NCI-H2227 (cell line): ENCODE measurements around the gene PQBP1.
A peak's percentile ranks its signal among the peaks of the same experiment; 100 is the strongest.

Experiments
- DNase-seq: peaks from one replicate; lab custom pipeline; 2025; ENCODE audit not compliant: unreplicated experiment; lab: John Stamatoyannopoulos, UW

PQBP1 gene

GRCh38 chrX:48901069-48901468 is 3.3 kb downstream of the PQBP1 start:
- DNase-seq, result no peak

GRCh38 chrX:48902135-48902534 is 4.4 kb downstream of the PQBP1 start:
- no peak for DNase-seq

GRCh38 chrX:48902776-48903175 is 5.0 kb downstream of the PQBP1 start:
- DNase-seq, result no peak

- DNase-seq, result no peak
These were observed 5.6 kb downstream of the PQBP1 start for GRCh38 chrX:48903290-48903689.

GRCh38 chrX:48904180-48904579 is 6.5 kb downstream of the PQBP1 start:
- DNase-seq, result no peak

GRCh38 chrX:48904626-48905025 is 6.9 kb downstream of the PQBP1 start:
- DNase-seq, result no peak

- no peak for DNase-seq
These were observed 7.5 kb downstream of the PQBP1 start for GRCh38 chrX:48905090-48905790.

GRCh38 chrX:48908600-48908999 is 10.9 kb downstream of the PQBP1 start:
- no peak for DNase-seq

- DNase-seq, result no peak
These were observed 12.1 kb downstream of the PQBP1 start for GRCh38 chrX:48909703-48910294.

- DNase-seq, result peak; percentile 80
These were observed 13.2 kb downstream of the PQBP1 start for GRCh38 chrX:48910926-48911411.

- peak; percentile 94 for DNase-seq
These were observed 13.9 kb downstream of the PQBP1 start, which contains the start of gene SLC35A2 for GRCh38 chrX:48911412-48912182. TSS of gene SLC35A2 (minus strand) at chrX:48911646. CDS start at chrX:48911636, 10 bp downstream.

- DNase-seq, result no peak
These were observed 16.1 kb downstream of the PQBP1 start for GRCh38 chrX:48913605-48914366.

GRCh38 chrX:48914593-48915493 is 17.1 kb downstream of the PQBP1 start:
- DNase-seq, result no peak

GRCh38 chrX:48917139-48918001 is 19.6 kb downstream of the PQBP1 start:
- peak; percentile 98 for DNase-seq

GRCh38 chrX:48918301-48918642 is 20.5 kb downstream of the PQBP1 start:
- no peak for DNase-seq

- DNase-seq, result peak; percentile 99
These were observed 21.1 kb downstream of the PQBP1 start, which contains the start of gene PIM2 for GRCh38 chrX:48918643-48919340. TSS of gene PIM2 (minus strand) at chrX:48919024. CDS start at chrX:48918834, 190 bp downstream.

- peak; percentile 76 for DNase-seq
These were observed 21.7 kb downstream of the PQBP1 start for GRCh38 chrX:48919360-48919841.

GRCh38 chrX:48919947-48920717 is 22.4 kb downstream of the PQBP1 start:
- DNase-seq, result no peak
